K562 (cell line): ENCODE results near the gene SIGLEC11. TPM values are rescaled to one million over a fixed set of nuclear protein-coding genes. Genes with fewer than 3 reads are reported as not detected.

Source experiments
- BCLAF1 ChIP-seq, 2 experiments: fragments of 450-650 bp in 1 of 2; IDR thresholded peaks; 2 replicates each; pipeline ENCODE4 v1.6.1; 2011 to 2017; ENCODE audit warnings: low read depth in 2 of 2, antibody characterized with exemption in 1 of 2, borderline replicate concordance in 1 of 2, low read length in 1 of 2, mild to moderate bottlenecking in 1 of 2, mixed read lengths in 1 of 2; ENCODE audit not compliant: control insufficient read depth in 1 of 2
- GABPB2 ChIP-seq: fragments of 250-450 bp; sonication (Bioruptor Pico); conservative IDR thresholded peaks from 2 replicates; pipeline ENCODE4 v1.5.1; 2021; ENCODE audit warnings: mild to moderate bottlenecking
- HNRNPH1 ChIP-seq: fragments of 200-400 bp; formaldehyde crosslinking; optimal IDR thresholded peaks from 2 replicates; pipeline ENCODE3; 2017; ENCODE audit warnings: low read depth, mild to moderate bottlenecking, low read length, moderate library complexity
- IRF9 ChIP-seq: fragments of 450-650 bp; IDR thresholded peaks from 2 replicates; pipeline ENCODE4 v1.6.1; 2016; ENCODE audit warnings: missing biosample characterization, missing genetic modification characterization
- KHSRP ChIP-seq: fragments of 450-650 bp; IDR thresholded peaks from 2 replicates; pipeline ENCODE4 v1.6.1; 2017
- KLF16 ChIP-seq: IDR thresholded peaks from 2 replicates; pipeline ENCODE4 v1.6.1; 2016; ENCODE audit warnings: antibody characterized with exemption
- MEF2D ChIP-seq: conservative IDR thresholded peaks from 2 replicates; pipeline ENCODE4 v1.6.1; 2016; ENCODE audit warnings: low read depth, missing genetic modification characterization, missing compliant biosample characterization
- NCOA4 ChIP-seq: fragments of 450-650 bp; IDR thresholded peaks from 2 replicates; pipeline ENCODE4 v1.6.1; 2018; ENCODE audit warnings: mild to moderate bottlenecking; ENCODE audit not compliant: partially characterized antibody
- PHB ChIP-seq: fragments of 250-450 bp; sonication (Bioruptor Pico); IDR thresholded peaks from 2 replicates; pipeline ENCODE4 v1.5.0; 2021
- RAD21 ChIP-seq, 2 experiments: fragments of 250-450 bp in 1 of 2; fragments of 450-650 bp in 1 of 2; sonication (Bioruptor Pico) in 1 of 2; formaldehyde crosslinking in 1 of 2; IDR thresholded peaks in 1 of 2; conservative IDR thresholded peaks in 1 of 2; 2 replicates each; pipeline versions ENCODE4 v1.4.0 to v1.8.0; 2020 to 2022; ENCODE audit warnings: mild to moderate bottlenecking in 2 of 2, moderate library complexity in 1 of 2
- RBM15 ChIP-seq: fragments of 200-400 bp; formaldehyde crosslinking; IDR thresholded peaks from 2 replicates; pipeline ENCODE4 v1.6.1; 2018; ENCODE audit warnings: mild to moderate bottlenecking, low read length, moderate library complexity; ENCODE audit not compliant: insufficient read depth
- TFE3 ChIP-seq: fragments of 450-650 bp; formaldehyde crosslinking; IDR thresholded peaks from 2 replicates; pipeline ENCODE4 v1.4.0; 2020; ENCODE audit warnings: mild to moderate bottlenecking, mixed read lengths
- ZBED1 ChIP-seq: IDR thresholded peaks from 2 replicates; pipeline ENCODE4 v1.6.1; 2014
- ZNF133 ChIP-seq: fragments of 250-450 bp; sonication (Bioruptor Pico); IDR thresholded peaks from 2 replicates; pipeline ENCODE4 v1.4.0; 2020; ENCODE audit warnings: mild to moderate bottlenecking
- ZNF217 ChIP-seq: sonication (generic); formaldehyde crosslinking; IDR thresholded peaks from 2 replicates; pipeline ENCODE4 v1.8.0; 2022; ENCODE audit warnings: mild to moderate bottlenecking, missing genetic modification reagents
- ZNF695 ChIP-seq: fragments of 450-650 bp; formaldehyde crosslinking; IDR thresholded peaks from 2 replicates; pipeline ENCODE4 v1.4.0; 2020; ENCODE audit warnings: mild to moderate bottlenecking, moderate library complexity
- polyA plus RNA-seq, 8 experiments: library from polyadenylated mRNA; depleted of rRNA in 4 of 8; stranded (reverse) in 5 of 8; unstranded in 3 of 8; fragments of >200 nt; fragmentation: Nextera tagmentation in 2 of 8; fragmentation: Illumina TruSeq in 1 of 8; extraction: Ambion mirVana in 2 of 8; extraction: Trizol in 1 of 8; gene quantifications; 2 replicates each; pipeline versions ENCODE4 v1.2.1 to v1.2.3, GENCODE V29; 2011 to 2014; ENCODE audit warnings: inconsistent platforms in 1 of 8, missing spikeins in 1 of 8
- total RNA-seq, 7 experiments: library from RNA; depleted of rRNA in 6 of 7; stranded (reverse); fragments of >200 nt in 6 of 7; fragmentation: Illumina TruSeq in 2 of 7; extraction: Trizol in 2 of 7; gene quantifications; 2 replicates each; pipeline versions ENCODE4 v1.2.1 to v1.2.3, GENCODE V29; 2011 to 2021; ENCODE audit warnings: low replicate concordance in 1 of 7
- TF ChIP-seq, protein P1 (sequence below): fragments of 200-800 bp; sonication (Bioruptor generic); IDR thresholded peaks from 2 replicates; pipeline ENCODE4 v1.6.1; 2017; ENCODE audit warnings: missing genetic modification characterization, missing compliant biosample characterization
- TF ChIP-seq, protein P2 (sequence below): fragments of 250-450 bp; sonication (Bioruptor Pico); IDR thresholded peaks from 2 replicates; pipeline ENCODE4 v1.4.0; 2020; ENCODE audit warnings: mild to moderate bottlenecking, moderate library complexity

SIGLEC11 gene
- total and polyA plus RNA-seq, 9 of the 15 experiments (the other 6 are each of a cell fraction or from before 2014, with no cell fraction given) = not detected

- no peak for TF ChIP-seq TFE3 (CRISPR knock-in tag)
- no peak for TF ChIP-seq KHSRP
- TF ChIP-seq ZNF695 (CRISPR knock-in tag) = no peak
- no peak for TF ChIP-seq NCOA4
- no peak for TF ChIP-seq KLF16
- no peak for TF ChIP-seq RBM15
- TF ChIP-seq PHB (CRISPR knock-in tag) = no peak
- no peak for TF ChIP-seq HNRNPH1
- TF ChIP-seq ZBED1 = no peak
- TF ChIP-seq BCLAF1 (IDR thresholded peaks at IDR 0.05; ENCODE audit: borderline replicate concordance in 1 of 2, control insufficient read depth in 1 of 2, low read depth in 2 of 2, low read length in 1 of 2) = no peak
- TF ChIP-seq IRF9 (tag) = no peak
- TF ChIP-seq, protein P1, sequence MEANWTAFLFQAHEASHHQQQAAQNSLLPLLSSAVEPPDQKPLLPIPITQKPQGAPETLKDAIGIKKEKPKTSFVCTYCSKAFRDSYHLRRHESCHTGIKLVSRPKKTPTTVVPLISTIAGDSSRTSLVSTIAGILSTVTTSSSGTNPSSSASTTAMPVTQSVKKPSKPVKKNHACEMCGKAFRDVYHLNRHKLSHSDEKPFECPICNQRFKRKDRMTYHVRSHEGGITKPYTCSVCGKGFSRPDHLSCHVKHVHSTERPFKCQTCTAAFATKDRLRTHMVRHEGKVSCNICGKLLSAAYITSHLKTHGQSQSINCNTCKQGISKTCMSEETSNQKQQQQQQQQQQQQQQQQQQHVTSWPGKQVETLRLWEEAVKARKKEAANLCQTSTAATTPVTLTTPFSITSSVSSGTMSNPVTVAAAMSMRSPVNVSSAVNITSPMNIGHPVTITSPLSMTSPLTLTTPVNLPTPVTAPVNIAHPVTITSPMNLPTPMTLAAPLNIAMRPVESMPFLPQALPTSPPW (CRISPR knock-in tag) = peak; percentile 50; the same call in 1 of the 2 replicates
- no peak for TF ChIP-seq ZNF133 (CRISPR knock-in tag)
- no peak for TF ChIP-seq RAD21 (CRISPR knock-in tag; conservative IDR thresholded peaks at IDR 0.05 in 1 of 2, IDR thresholded peaks at IDR 0.05 in 1 of 2)
- TF ChIP-seq, protein P2, sequence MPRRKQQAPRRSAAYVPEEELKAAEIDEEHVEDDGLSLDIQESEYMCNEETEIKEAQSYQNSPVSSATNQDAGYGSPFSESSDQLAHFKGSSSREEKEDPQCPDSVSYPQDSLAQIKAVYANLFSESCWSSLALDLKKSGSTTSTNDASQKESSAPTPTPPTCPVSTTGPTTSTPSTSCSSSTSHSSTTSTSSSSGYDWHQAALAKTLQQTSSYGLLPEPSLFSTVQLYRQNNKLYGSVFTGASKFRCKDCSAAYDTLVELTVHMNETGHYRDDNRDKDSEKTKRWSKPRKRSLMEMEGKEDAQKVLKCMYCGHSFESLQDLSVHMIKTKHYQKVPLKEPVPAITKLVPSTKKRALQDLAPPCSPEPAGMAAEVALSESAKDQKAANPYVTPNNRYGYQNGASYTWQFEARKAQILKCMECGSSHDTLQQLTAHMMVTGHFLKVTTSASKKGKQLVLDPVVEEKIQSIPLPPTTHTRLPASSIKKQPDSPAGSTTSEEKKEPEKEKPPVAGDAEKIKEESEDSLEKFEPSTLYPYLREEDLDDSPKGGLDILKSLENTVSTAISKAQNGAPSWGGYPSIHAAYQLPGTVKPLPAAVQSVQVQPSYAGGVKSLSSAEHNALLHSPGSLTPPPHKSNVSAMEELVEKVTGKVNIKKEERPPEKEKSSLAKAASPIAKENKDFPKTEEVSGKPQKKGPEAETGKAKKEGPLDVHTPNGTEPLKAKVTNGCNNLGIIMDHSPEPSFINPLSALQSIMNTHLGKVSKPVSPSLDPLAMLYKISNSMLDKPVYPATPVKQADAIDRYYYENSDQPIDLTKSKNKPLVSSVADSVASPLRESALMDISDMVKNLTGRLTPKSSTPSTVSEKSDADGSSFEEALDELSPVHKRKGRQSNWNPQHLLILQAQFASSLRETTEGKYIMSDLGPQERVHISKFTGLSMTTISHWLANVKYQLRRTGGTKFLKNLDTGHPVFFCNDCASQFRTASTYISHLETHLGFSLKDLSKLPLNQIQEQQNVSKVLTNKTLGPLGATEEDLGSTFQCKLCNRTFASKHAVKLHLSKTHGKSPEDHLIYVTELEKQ = no peak
- no peak for TF ChIP-seq GABPB2
- TF ChIP-seq ZNF217 (CRISPR knock-in tag) = no peak
- peak; percentile 85 for TF ChIP-seq MEF2D (tag)
Measured at GRCh38 chr19:50003810-50004419, 42.9 kb upstream of the SIGLEC11 start (continued).
